Gastrocnemius medialis (tissue), 4 donors: ENCODE results near the gene ANO10. TPM values are rescaled to one million over a fixed set of nuclear protein-coding genes. Genes with fewer than 3 reads are reported as not detected.
A peak's percentile ranks its signal among the peaks of the same experiment; 100 is the strongest.
"Not testable (repeated sequence)": the region's sequence is repeated elsewhere in the genome, so short reads cannot be mapped to it uniquely, and the experiment has no call there.

ENCODE experiments used
- ATAC-seq, 2 donors: fragments of 150-250 bp; one replicate each; pipeline ENCODE4 v1.9.1; 2016
- DNase-seq, 2 donors: peaks; one replicate each; pipeline ENCODE4 v3.0.0-alpha.2; 2019
- H3K27ac ChIP-seq, 4 donors: fragments of 200-600 bp; sonication (generic); 1 replicate in 1 of 4; 2 replicates in 3 of 4; pipeline ENCODE4 v1.5.1; 2016 to 2018; ENCODE audit warnings: mild to moderate bottlenecking in 2 of 4, moderate library complexity in 1 of 4
- H3K27me3 ChIP-seq, 3 donors: fragments of 200-600 bp; sonication (generic) in 2 of 3; 1 replicate in 1 of 3; 2 replicates in 2 of 3; pipeline versions ENCODE4 v1.5.1 to v1.6.0; 2016 to 2019; ENCODE audit warnings: mild to moderate bottlenecking in 1 of 3, moderate library complexity in 1 of 3
- H3K36me3 ChIP-seq, 2 donors: fragments of 200-600 bp; sonication (generic) in 1 of 2; one replicate each; pipeline ENCODE4 v1.5.1; 2017 to 2018
- H3K4me1 ChIP-seq, 2 donors: fragments of 200-600 bp; sonication (generic) in 1 of 2; one replicate each; pipeline ENCODE4 v1.5.1; 2016 to 2017; ENCODE audit warnings: mild to moderate bottlenecking in 2 of 2
- H3K4me3 ChIP-seq, 4 donors: fragments of 200-600 bp; sonication (generic) in 3 of 4; 1 replicate in 1 of 4; 2 replicates in 3 of 4; pipeline ENCODE4 v1.5.1; 2016 to 2019; ENCODE audit warnings: mild to moderate bottlenecking in 2 of 4
- H3K9me3 ChIP-seq, 3 donors: fragments of 200-600 bp; sonication (generic) in 2 of 3; 1 replicate in 1 of 3; 2 replicates in 2 of 3; pipeline ENCODE4 v1.5.1; 2016 to 2019
- CTCF ChIP-seq, 5 experiments: fragments of 450-650 bp in 3 of 5; fragments of 200-600 bp in 2 of 5; sonication (generic) in 2 of 5; IDR thresholded peaks in 4 of 5; conservative IDR thresholded peaks in 1 of 5; 1 replicate in 4 of 5; 2 replicates in 1 of 5; pipeline ENCODE4 v1.5.1; 2016 to 2019; ENCODE audit warnings: antibody characterized with exemption in 5 of 5, mild to moderate bottlenecking in 3 of 5, moderate library complexity in 3 of 5
- POLR2A ChIP-seq, 2 donors: fragments of 450-650 bp; IDR thresholded peaks; one replicate each; pipeline ENCODE4 v1.6.1; 2017; ENCODE audit warnings: antibody characterized with exemption in 2 of 2, mild to moderate bottlenecking in 2 of 2, moderate library complexity in 2 of 2
- in situ Hi-C, 4 donors: fragments of 200-750 bp; cut with MboI; loops; one replicate each; pipeline versions ENCODE4 v1.15.0 to v1.8.0; 2017; ENCODE audit warnings: low sequenced_read_pairs in 4 of 4
- intact Hi-C: fragments of 100-400 bp; cut with DNase I; formaldehyde crosslinking; loops from one replicate; pipeline ENCODE4 v1.15.1; 2023; ENCODE audit warnings: low total_unique reads
- total RNA-seq, 4 donors: library from RNA; depleted of rRNA; stranded (reverse); fragments of >200 nt; gene quantifications; one replicate each; pipeline versions ENCODE4 v1.1.0 to v1.2.3, GENCODE V29; 2016

The ANO10 gene
- total RNA-seq, 4 donors from 2014 or later, result 6.9 to 8.1 (median 7.8) TPM

DNA sequence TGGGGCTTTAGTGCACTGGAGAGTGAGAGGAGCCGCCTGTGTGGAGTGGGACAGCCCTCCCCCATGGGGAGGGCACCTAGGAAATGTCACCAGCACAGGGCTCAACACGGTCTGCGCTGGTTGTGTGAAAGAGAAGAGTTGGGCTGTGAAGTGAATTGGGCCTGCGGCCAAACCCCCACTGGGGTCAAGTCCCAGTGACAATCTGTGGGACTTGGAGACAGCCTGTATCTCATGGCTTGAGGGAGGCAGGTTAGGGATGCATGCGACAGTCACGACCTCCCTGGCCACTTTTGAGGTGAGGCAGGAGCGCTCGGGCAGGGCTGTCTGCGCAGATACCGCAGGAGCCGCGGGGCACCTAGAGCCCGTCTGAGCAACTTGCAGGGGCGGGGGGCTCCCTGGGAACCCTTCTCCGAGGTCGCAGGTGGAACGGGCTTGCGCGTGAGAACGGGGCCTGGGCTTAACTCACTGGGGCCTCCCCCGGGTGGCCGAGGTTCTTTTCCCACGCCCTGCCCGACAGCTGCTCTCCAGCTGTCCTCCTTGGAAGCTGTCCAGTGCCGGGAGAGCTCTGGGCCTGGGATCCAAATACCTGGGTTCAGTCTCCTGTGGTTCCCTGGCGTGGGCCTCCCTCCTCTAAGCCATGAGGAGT lies 258.1 kb downstream of the ANO10 start:
- Histone ChIP-seq H3K9me3 (no peaks in the 10 kb centered on the region), H3K36me3 (no peaks in the 10 kb centered on the region), H3K4me3 (peak overlapping the region in 3 of 4 donors; percentile 17 to 25 (median 21)), H3K4me1 (peaks cover 21 to 25% of the 10 kb centered on the region in 2 donors), H3K27me3 (no peaks in the 10 kb centered on the region), H3K27ac (peak overlapping the region; percentile 47 to 77 (median 56))
- ATAC-seq, result peak; percentile 35 to 43
- intact Hi-C loops (loop anchor here (10.0 kb wide), 2 partner anchors 79 to 141 kb away; partner anchors contain the start of gene SNRK), in situ Hi-C loops (no loop called here)
- peak; percentile 52 to 63 for DNase-seq
- TF ChIP-seq POLR2A (IDR thresholded peaks at IDR 0.05) (no peak), CTCF (IDR thresholded peaks at IDR 0.05 in 4 of 5, conservative IDR thresholded peaks at IDR 0.05 in 1 of 5) (no peak)

DNA sequence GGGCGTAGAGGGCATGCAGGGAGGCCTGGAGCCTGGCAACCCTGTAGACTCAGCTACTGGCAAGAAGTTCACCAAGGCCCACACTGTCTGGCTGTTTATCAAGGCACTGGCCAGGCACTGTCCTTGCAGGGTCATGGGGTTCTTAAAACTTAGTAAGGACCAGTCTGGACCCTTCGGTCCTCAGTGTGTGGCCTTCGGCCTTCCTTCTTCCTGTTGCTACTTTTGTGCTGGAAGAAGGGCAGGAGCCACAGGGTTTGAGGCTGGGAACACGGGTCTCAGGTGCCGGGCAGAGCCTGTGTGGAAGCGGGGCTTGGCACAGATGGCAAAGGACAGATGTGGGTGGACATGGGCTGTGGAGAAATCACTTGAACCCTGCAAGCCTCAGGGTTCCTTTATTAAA lies 258.9 kb downstream of the ANO10 start:
- H3K27me3 ChIP-seq, result no peaks in the 10 kb centered on the region
- H3K4me1 ChIP-seq, result peaks cover 21 to 25% of the 10 kb centered on the region in 2 donors
- in situ Hi-C loops, result no loop called here
- no peak overlapping the region for H3K4me3 ChIP-seq
- intact Hi-C loops, result loop anchor here (10.0 kb wide), 2 partner anchors 78 to 142 kb away; partner anchors contain the start of gene SNRK
- no peaks in the 10 kb centered on the region for H3K36me3 ChIP-seq
- DNase-seq (no peak), ATAC-seq (no peak)
- H3K9me3 ChIP-seq, result no peaks in the 10 kb centered on the region
- peak overlapping the region; percentile 47 to 77 (median 53) for H3K27ac ChIP-seq
- no peak for TF ChIP-seq POLR2A (IDR thresholded peaks at IDR 0.05)
- TF ChIP-seq CTCF (IDR thresholded peaks at IDR 0.05 in 4 of 5, conservative IDR thresholded peaks at IDR 0.05 in 1 of 5), result no peak

DNA sequence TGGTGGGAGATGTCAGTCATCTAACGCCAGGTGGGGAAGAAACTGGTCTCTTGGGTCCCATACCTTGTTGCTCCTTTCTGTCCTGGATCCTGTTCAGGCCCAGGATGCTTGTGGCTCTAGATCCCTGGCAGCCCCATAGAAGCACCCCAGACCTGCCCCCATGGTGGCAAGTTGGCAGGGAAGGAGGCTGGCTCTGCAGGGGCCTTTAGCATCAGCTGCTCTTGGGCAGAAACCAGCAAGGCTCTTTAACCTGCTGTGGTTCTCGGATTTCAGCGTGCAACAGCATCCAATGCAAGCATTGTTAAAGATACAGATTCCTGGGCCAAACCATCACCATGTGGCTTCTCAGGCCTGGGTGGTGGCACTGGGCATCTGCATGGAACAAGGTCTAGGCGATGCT lies 259.6 kb downstream of the ANO10 start:
- DNase-seq (no peak), ATAC-seq (no peak)
- H3K4me1 ChIP-seq, result peaks cover 21 to 24% of the 10 kb centered on the region in 2 donors
- peak overlapping the region in 2 of 4 donors; percentile 47 to 59 for H3K27ac ChIP-seq
- TF ChIP-seq POLR2A (IDR thresholded peaks at IDR 0.05) (no peak), CTCF (IDR thresholded peaks at IDR 0.05 in 4 of 5, conservative IDR thresholded peaks at IDR 0.05 in 1 of 5) (no peak)
- intact Hi-C loops (loop anchor here (10.0 kb wide), 2 partner anchors 77 to 143 kb away; partner anchors contain the start of gene SNRK), in situ Hi-C loops (no loop called here)
- H3K9me3 ChIP-seq, result no peaks in the 10 kb centered on the region
- H3K4me3 ChIP-seq, result no peak overlapping the region
- H3K36me3 ChIP-seq, result no peaks in the 10 kb centered on the region
- H3K27me3 ChIP-seq, result no peaks in the 10 kb centered on the region

DNA sequence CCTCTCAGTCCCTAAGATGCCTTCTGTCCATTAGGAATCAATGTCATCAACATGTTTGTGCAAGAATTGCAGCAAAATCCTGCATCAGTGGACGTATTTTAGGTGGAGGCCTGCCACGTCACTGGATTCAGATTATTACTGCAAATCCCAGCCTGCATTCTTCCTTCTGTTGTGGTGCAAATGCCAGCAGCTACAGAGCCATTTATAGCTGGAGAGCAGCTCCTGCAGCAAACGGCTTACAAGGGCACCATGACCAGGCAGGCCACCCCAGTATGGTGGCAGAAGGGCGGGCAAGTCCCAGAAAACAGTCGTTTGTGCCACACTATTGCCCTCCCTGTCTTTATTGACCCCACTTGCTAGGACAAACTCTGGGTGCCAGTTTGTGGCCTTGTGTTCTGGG lies 260.7 kb downstream of the ANO10 start:
- Histone ChIP-seq H3K36me3 (no peaks in the 10 kb centered on the region), H3K4me1 (peaks cover 12 to 15% of the 10 kb centered on the region in 2 donors), H3K27me3 (no peaks in the 10 kb centered on the region), H3K27ac (no peak overlapping the region), H3K9me3 (peaks cover 0 to under 1% (median 0%) of the 10 kb centered on the region in 3 donors), H3K4me3 (no peak overlapping the region)
- no peak for DNase-seq
- intact Hi-C loops (loop anchor here (10.0 kb wide), 2 partner anchors 76 to 144 kb away; partner anchors contain the start of gene SNRK), in situ Hi-C loops (no loop called here)
- TF ChIP-seq POLR2A (IDR thresholded peaks at IDR 0.05) (no peak), CTCF (IDR thresholded peaks at IDR 0.05 in 4 of 5, conservative IDR thresholded peaks at IDR 0.05 in 1 of 5) (no peak)
- no peak for ATAC-seq

- H3K4me1 ChIP-seq, ATAC-seq, H3K27me3 ChIP-seq, DNase-seq, H3K36me3 ChIP-seq, intact Hi-C loops, H3K4me3 ChIP-seq, in situ Hi-C loops, H3K9me3 ChIP-seq, H3K27ac ChIP-seq: not testable (repeated sequence)
Measured at GRCh38 chr3:43356033-43356432, 265.8 kb downstream of the ANO10 start.
